HepG2 (cell line): Measurements from ENCODE around the gene TMEM183A. TPM values are rescaled to one million over a fixed set of nuclear protein-coding genes. Genes with fewer than 3 reads are reported as not detected.

Experiments
- CENPX ChIP-seq: sonication (generic); formaldehyde crosslinking; IDR thresholded peaks from 2 replicates; pipeline ENCODE4 v1.9.0; 2021; ENCODE audit warnings: mild to moderate bottlenecking, missing genetic modification reagents, moderate library complexity
- CREB1 ChIP-seq, 2 experiments: fragments of 450-650 bp in 1 of 2; IDR thresholded peaks; 2 replicates each; pipeline ENCODE4 v1.6.1; 2016 to 2017; ENCODE audit warnings: control low read depth in 1 of 2, mild to moderate bottlenecking in 1 of 2, missing compliant biosample characterization in 1 of 2, missing genetic modification characterization in 1 of 2
- HES4 ChIP-seq: sonication (generic); formaldehyde crosslinking; IDR thresholded peaks from 2 replicates; pipeline ENCODE4 v1.9.0; 2021; ENCODE audit warnings: mild to moderate bottlenecking, missing genetic modification reagents, borderline replicate concordance
- HMG20B ChIP-seq: conservative IDR thresholded peaks from 2 replicates; pipeline ENCODE4 v1.6.1; 2016; ENCODE audit warnings: missing genetic modification reagents, missing compliant biosample characterization
- KAT7 ChIP-seq: IDR thresholded peaks from 2 replicates; pipeline ENCODE4 v1.6.1; 2018; ENCODE audit warnings: borderline replicate concordance, missing compliant biosample characterization
- NFKBIZ ChIP-seq: IDR thresholded peaks from 2 replicates; pipeline ENCODE4 v1.6.1; 2018; ENCODE audit warnings: missing genetic modification reagents, missing compliant biosample characterization
- RFX5 ChIP-seq: IDR thresholded peaks from 2 replicates; pipeline ENCODE4 v1.6.1; 2011; ENCODE audit warnings: low read depth, low read length, improper control_type of control experiment
- SOX6 ChIP-seq, 2 experiments: fragments of 450-650 bp in 1 of 2; sonication (generic) in 1 of 2; formaldehyde crosslinking in 1 of 2; IDR thresholded peaks; 2 replicates each; pipeline versions ENCODE4 v1.4.0 to v1.6.1; 2017 to 2020; ENCODE audit warnings: antibody characterized with exemption in 1 of 2, mild to moderate bottlenecking in 1 of 2, missing genetic modification reagents in 1 of 2
- TCF7 ChIP-seq: sonication (generic); IDR thresholded peaks from 2 replicates; pipeline ENCODE4 v1.6.1; 2016; ENCODE audit warnings: antibody characterized with exemption, low read depth
- ZBED4 ChIP-seq: sonication (generic); formaldehyde crosslinking; IDR thresholded peaks from 2 replicates; pipeline ENCODE4 v1.4.0; 2020; ENCODE audit warnings: missing genetic modification reagents, borderline replicate concordance
- ZBTB14 ChIP-seq: sonication (generic); formaldehyde crosslinking; IDR thresholded peaks from 2 replicates; pipeline ENCODE4 v1.4.0; 2020; ENCODE audit warnings: missing genetic modification reagents
- ZFP1 ChIP-seq: IDR thresholded peaks from 2 replicates; pipeline ENCODE4 v1.6.1; 2016
- ZMYM3 ChIP-seq: sonication (generic); formaldehyde crosslinking; IDR thresholded peaks from 2 replicates; pipeline ENCODE4 v1.5.1; 2020; ENCODE audit warnings: mild to moderate bottlenecking, missing genetic modification reagents
- ZNF230 ChIP-seq: sonication (generic); formaldehyde crosslinking; IDR thresholded peaks from 2 replicates; pipeline ENCODE4 v1.4.0; 2020; ENCODE audit warnings: mild to moderate bottlenecking, missing genetic modification reagents
- ZNF253 ChIP-seq: sonication (generic); formaldehyde crosslinking; IDR thresholded peaks from 2 replicates; pipeline ENCODE4 v1.8.0; 2022; ENCODE audit warnings: mild to moderate bottlenecking, missing genetic modification reagents, borderline replicate concordance
- ZNF512 ChIP-seq: sonication (generic); formaldehyde crosslinking; IDR thresholded peaks from 2 replicates; pipeline ENCODE4 v1.4.0; 2020; ENCODE audit warnings: mild to moderate bottlenecking, missing genetic modification reagents
- ZNF569 ChIP-seq: sonication (generic); formaldehyde crosslinking; IDR thresholded peaks from 2 replicates; pipeline ENCODE4 v1.5.0; 2020; ENCODE audit warnings: mild to moderate bottlenecking, missing genetic modification reagents, moderate library complexity, borderline replicate concordance
- ZNF589 ChIP-seq: sonication (generic); formaldehyde crosslinking; conservative IDR thresholded peaks from 2 replicates; pipeline ENCODE4 v1.8.0; 2022; ENCODE audit warnings: mild to moderate bottlenecking, moderate library complexity, missing genetic modification reagents
- ZNF644 ChIP-seq: IDR thresholded peaks from 2 replicates; pipeline ENCODE4 v1.6.1; 2016; ENCODE audit warnings: low read depth
- ZNF713 ChIP-seq: sonication (generic); formaldehyde crosslinking; IDR thresholded peaks from 2 replicates; pipeline ENCODE4 v1.4.0; 2020; ENCODE audit warnings: mild to moderate bottlenecking, missing genetic modification reagents
- ZNF782 ChIP-seq: sonication (generic); formaldehyde crosslinking; IDR thresholded peaks from 2 replicates; pipeline ENCODE4 v1.4.0; 2020; ENCODE audit warnings: missing genetic modification reagents, mild to moderate bottlenecking, borderline replicate concordance
- ZNF891 ChIP-seq: sonication (generic); formaldehyde crosslinking; IDR thresholded peaks from 2 replicates; pipeline ENCODE4 v1.5.0; 2020; ENCODE audit warnings: mild to moderate bottlenecking, missing genetic modification reagents
- ZSCAN12 ChIP-seq: sonication (generic); formaldehyde crosslinking; IDR thresholded peaks from 2 replicates; pipeline ENCODE4 v1.9.0; 2021; ENCODE audit warnings: mild to moderate bottlenecking, missing genetic modification reagents
- ZSCAN20 ChIP-seq: sonication (generic); formaldehyde crosslinking; IDR thresholded peaks from 2 replicates; pipeline ENCODE4 v1.4.0; 2020; ENCODE audit warnings: missing genetic modification reagents, mild to moderate bottlenecking, borderline replicate concordance
- polyA plus RNA-seq, 8 experiments: library from polyadenylated mRNA; depleted of rRNA in 3 of 8; stranded (reverse) in 7 of 8; unstranded in 1 of 8; fragments of >200 nt; fragmentation: Illumina TruSeq in 4 of 8; extraction: Trizol in 4 of 8; gene quantifications; 2 replicates each; pipeline versions ENCODE4 v1.2.1 to v1.2.3, GENCODE V29; 2011 to 2016; ENCODE audit warnings: low read depth in 4 of 8, missing spikeins in 1 of 8, mixed read lengths in 1 of 8; ENCODE audit not compliant: insufficient read depth in 1 of 8
- total RNA-seq, 5 experiments: library from RNA; depleted of rRNA; stranded (reverse); fragments of >200 nt; fragmentation: Illumina TruSeq; extraction: Trizol; gene quantifications; 2 replicates each; pipeline ENCODE4 v1.2.3, GENCODE V29; 2016; ENCODE audit warnings: low read depth in 1 of 5

TMEM183A gene
- total and polyA plus RNA-seq, 2 of the 13 experiments (the other 11 are each of a cell fraction or from before 2014, with no cell fraction given), result 59.7 to 82.0 TPM

- TF ChIP-seq ZNF512 (CRISPR knock-in tag), result no peak
- TF ChIP-seq ZMYM3, result no peak; the same call in 1 of the 2 replicates
- TF ChIP-seq HMG20B (CRISPR knock-in tag), result no peak
- no peak for TF ChIP-seq ZNF569 (CRISPR knock-in tag)
- no peak for TF ChIP-seq KAT7
- no peak for TF ChIP-seq CREB1 (IDR thresholded peaks at IDR 0.05)
- no peak for TF ChIP-seq CREB1 (CRISPR knock-in tag; IDR thresholded peaks at IDR 0.05)
- TF ChIP-seq ZSCAN12 (CRISPR knock-in tag), result no peak
- no peak for TF ChIP-seq NFKBIZ
- TF ChIP-seq ZBED4, result no peak
- TF ChIP-seq TCF7, result no peak
- no peak for TF ChIP-seq ZSCAN20 (CRISPR knock-in tag)
- TF ChIP-seq SOX6 (IDR thresholded peaks at IDR 0.05), result no peak
- TF ChIP-seq SOX6 (CRISPR knock-in tag; IDR thresholded peaks at IDR 0.05), result 0 out of 2 replicates have a peak, but pooled peaks have one; percentile 6
- no peak for TF ChIP-seq HES4
- peak; percentile 68; the same call in 1 of the 2 replicates for TF ChIP-seq ZNF230
- TF ChIP-seq ZNF253, result no peak
- no peak for TF ChIP-seq ZBTB14 (CRISPR knock-in tag)
- 0 out of 2 replicates have a peak, but pooled peaks have one; percentile 46 for TF ChIP-seq ZNF782
- TF ChIP-seq ZNF589 (CRISPR knock-in tag), result no peak
- no peak for TF ChIP-seq ZNF644 (CRISPR knock-in tag)
- TF ChIP-seq ZFP1 (CRISPR knock-in tag), result no peak
- no peak for TF ChIP-seq RFX5
- 0 out of 2 replicates have a peak, but pooled peaks have one; percentile 42 for TF ChIP-seq ZNF891 (CRISPR knock-in tag)
- no peak for TF ChIP-seq CENPX (CRISPR knock-in tag)
- no peak for TF ChIP-seq ZNF713
These were observed 39.4 kb upstream of the TMEM183A start (continued) for GRCh38 chr1:202967684-202968281.
